ENCODE measurements around the gene ATG9A.
"Not testable (repeated sequence)": the region's sequence is repeated elsewhere in the genome, so short reads cannot be mapped to it uniquely, and the experiment has no call there.

Gene ATG9A

GRCh38 chr2:219204425-219205164 lies 24.8 kb downstream of the ATG9A start:
- DNase-seq = no peak

GRCh38 chr2:219201331-219201730 lies 28.1 kb downstream of the ATG9A start:
- DNase-seq = not testable (repeated sequence)

- DNase-seq = not testable (repeated sequence)
These were observed 28.7 kb downstream of the ATG9A start for GRCh38 chr2:219200502-219201326.

GRCh38 chr2:219199470-219200211 lies 29.8 kb downstream of the ATG9A start:
- DNase-seq = no peak

GRCh38 chr2:219198974-219199373 lies 30.5 kb downstream of the ATG9A start:
- no peak for DNase-seq

GRCh38 chr2:219197388-219197787 lies 32.0 kb downstream of the ATG9A start:
- DNase-seq = no peak

GRCh38 chr2:219186754-219187456 lies 42.5 kb downstream of the ATG9A start:
- DNase-seq = no peak

GRCh38 chr2:219184121-219184520 lies 45.3 kb downstream of the ATG9A start:
- no peak for DNase-seq

- no peak for DNase-seq
These were observed 46.2 kb downstream of the ATG9A start for GRCh38 chr2:219183151-219183772.

- DNase-seq = no peak
These were observed 46.9 kb downstream of the ATG9A start for GRCh38 chr2:219182331-219183150.

- no peak for DNase-seq
These were observed 47.9 kb downstream of the ATG9A start for GRCh38 chr2:219181531-219181930.

GRCh38 chr2:219180961-219181360 lies 48.5 kb downstream of the ATG9A start:
- DNase-seq = no peak

GRCh38 chr2:219179601-219180465 lies 49.6 kb downstream of the ATG9A start:
- DNase-seq = no peak

GRCh38 chr2:219178377-219179175 lies 50.9 kb downstream of the ATG9A start:
- no peak for DNase-seq

GRCh38 chr2:219177552-219178376 lies 51.7 kb downstream of the ATG9A start, which contains the start of gene RETREG2:
Gene RETREG2 (plus strand): TSS chr2:219178275. CDS start chr2:219178353, 78 bp downstream.
- peak; percentile 10 to 65 for DNase-seq

- DNase-seq = peak; percentile 39 to 61
These were observed 52.5 kb downstream of the ATG9A start, which contains the start of gene CNPPD1 for GRCh38 chr2:219176818-219177551. Gene CNPPD1 (minus strand): TSS chr2:219176925. CDS start chr2:219176828, 97 bp downstream.
